ENCODE results near the gene CYP27C1.
"Not testable (repeated sequence)": the region's sequence is repeated elsewhere in the genome, so short reads cannot be mapped to it uniquely, and the experiment has no call there.

Gene CYP27C1

GRCh38 chr2:127226132-127226519, 6.0 kb upstream of the CYP27C1 start:
- TF ChIP-seq CTCF (IDR thresholded peaks at IDR 0.05; ENCODE audit: low read depth, low read length, poor library complexity, severe bottlenecking) = no peak
- TF ChIP-seq EZH2phosphoT487 (IDR thresholded peaks at IDR 0.05; ENCODE audit: borderline replicate concordance, low read length) = no peak
- H3K4me2 ChIP-seq (ENCODE audit: low read length) = no peak overlapping the region

GRCh38 chr2:127225186-127225960, 5.3 kb upstream of the CYP27C1 start:
- no peaks in the 10 kb centered on the region for H3K4me1 ChIP-seq (ENCODE audit: control insufficient read depth, low read length)
- no peaks in the 10 kb centered on the region for H3K9me2 ChIP-seq (replicated peaks; ENCODE audit: control insufficient read depth, low read length)

More at GRCh38 chr2:127226132-127226519, 6.0 kb upstream of the CYP27C1 start:
- Histone ChIP-seq H3K9me2 (replicated peaks; ENCODE audit: control insufficient read depth, low read length) (no peaks in the 10 kb centered on the region), H3K36me3 (ENCODE audit: control insufficient read depth, low read length) (no peaks in the 10 kb centered on the region), H3K9me3 (ENCODE audit: control insufficient read depth, insufficient read depth, low read length) (no peaks in the 10 kb centered on the region), H4K20me1 (ENCODE audit: control insufficient read depth, insufficient read depth, low read depth, low read length) (no peaks in the 10 kb centered on the region), H3K79me2 (ENCODE audit: control insufficient read depth, low read length) (no peaks in the 10 kb centered on the region), H3K4me1 (ENCODE audit: control insufficient read depth, low read length) (no peaks in the 10 kb centered on the region), H3K27ac (ENCODE audit: low read depth, low read length) (no peak overlapping the region), H3K27me3 (ENCODE audit: control insufficient read depth, low read length) (peaks cover 9% of the 10 kb centered on the region), H3K4me3 (ENCODE audit: low read length) (no peak overlapping the region), H3F3A (ENCODE audit: control insufficient read depth, insufficient read depth) (no peaks in the 10 kb centered on the region)

GRCh38 chr2:127224135-127224534, 4.0 kb upstream of the CYP27C1 start:
- not testable (repeated sequence) for H3K79me2 ChIP-seq (ENCODE audit: control insufficient read depth, low read length); H3K9me3 ChIP-seq (ENCODE audit: control insufficient read depth, insufficient read depth, low read length); H4K20me1 ChIP-seq (ENCODE audit: control insufficient read depth, insufficient read depth, low read depth, low read length); H3K27ac ChIP-seq (ENCODE audit: low read depth, low read length); H3K36me3 ChIP-seq (ENCODE audit: control insufficient read depth, low read length); H3K4me2 ChIP-seq (ENCODE audit: low read length); H3K4me1 ChIP-seq (ENCODE audit: control insufficient read depth, low read length); H3F3A ChIP-seq (ENCODE audit: control insufficient read depth, insufficient read depth); H3K9me2 ChIP-seq (replicated peaks; ENCODE audit: control insufficient read depth, low read length); H3K4me3 ChIP-seq (ENCODE audit: low read length)
- peaks cover 16% of the 10 kb centered on the region for H3K27me3 ChIP-seq (ENCODE audit: control insufficient read depth, low read length)

More at GRCh38 chr2:127225186-127225960, 5.3 kb upstream of the CYP27C1 start:
- no peaks in the 10 kb centered on the region for H3F3A ChIP-seq (ENCODE audit: control insufficient read depth, insufficient read depth)
- peaks cover 14% of the 10 kb centered on the region for H3K27me3 ChIP-seq (ENCODE audit: control insufficient read depth, low read length)
- TF ChIP-seq EZH2phosphoT487 (IDR thresholded peaks at IDR 0.05; ENCODE audit: borderline replicate concordance, low read length) = no peak
- no peak for TF ChIP-seq CTCF (IDR thresholded peaks at IDR 0.05; ENCODE audit: low read depth, low read length, poor library complexity, severe bottlenecking)
- H3K9me3 ChIP-seq (ENCODE audit: control insufficient read depth, insufficient read depth, low read length) = no peaks in the 10 kb centered on the region
- H3K36me3 ChIP-seq (ENCODE audit: control insufficient read depth, low read length) = no peaks in the 10 kb centered on the region
- H4K20me1 ChIP-seq (ENCODE audit: control insufficient read depth, insufficient read depth, low read depth, low read length) = no peaks in the 10 kb centered on the region
- H3K27ac ChIP-seq (ENCODE audit: low read depth, low read length) = no peak overlapping the region
- H3K79me2 ChIP-seq (ENCODE audit: control insufficient read depth, low read length) = no peaks in the 10 kb centered on the region
- H3K4me3 ChIP-seq (ENCODE audit: low read length) = no peak overlapping the region
- H3K4me2 ChIP-seq (ENCODE audit: low read length) = no peak overlapping the region

DNA sequence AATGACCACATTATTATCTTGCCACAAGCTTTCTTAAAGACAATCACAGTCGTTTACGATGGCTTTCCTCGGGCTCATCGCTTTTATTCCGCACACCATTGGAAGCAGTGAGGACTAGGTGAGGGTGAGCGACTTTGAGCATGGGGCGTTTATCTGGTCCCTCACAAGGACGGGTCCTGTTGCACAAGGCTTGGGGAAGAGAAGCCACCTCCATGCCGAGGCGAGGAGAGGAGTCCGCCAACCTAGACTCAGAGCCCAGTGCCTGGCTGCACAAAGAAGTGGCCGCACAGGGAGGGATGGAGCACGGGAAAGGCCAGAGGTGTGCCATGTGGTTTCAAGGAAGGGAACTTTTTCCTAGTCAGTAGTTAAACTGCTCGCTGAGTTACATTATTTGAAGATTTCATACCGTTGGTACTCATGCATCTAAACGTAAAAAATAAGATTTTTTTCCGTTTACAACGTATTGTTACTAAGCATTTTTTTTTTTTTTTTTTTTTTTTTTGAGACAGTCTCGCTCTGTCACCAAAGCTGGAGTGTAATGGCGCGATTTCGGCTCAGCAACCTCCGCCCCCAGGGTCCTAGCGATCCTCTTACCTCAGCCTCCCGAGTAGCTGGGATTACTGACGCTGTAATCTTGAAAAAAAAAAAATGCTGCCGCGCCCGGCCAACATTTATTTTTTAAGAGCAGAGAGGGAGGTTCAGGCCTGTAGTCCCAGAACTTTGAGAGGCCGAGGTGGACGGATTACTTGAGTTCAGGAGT, 849 bp upstream of the CYP27C1 start:
- Histone ChIP-seq H3K36me3 (ENCODE audit: control insufficient read depth, low read length) (no peaks in the 10 kb centered on the region), H3K27me3 (ENCODE audit: control insufficient read depth, low read length) (peaks cover 26% of the 10 kb centered on the region), H3K4me2 (ENCODE audit: low read length) (no peak overlapping the region), H3K79me2 (ENCODE audit: control insufficient read depth, low read length) (no peaks in the 10 kb centered on the region), H3F3A (ENCODE audit: control insufficient read depth, insufficient read depth) (no peaks in the 10 kb centered on the region), H3K9me3 (ENCODE audit: control insufficient read depth, insufficient read depth, low read length) (peaks cover 10% of the 10 kb centered on the region), H3K9me2 (replicated peaks; ENCODE audit: control insufficient read depth, low read length) (no peaks in the 10 kb centered on the region), H3K4me1 (ENCODE audit: control insufficient read depth, low read length) (no peaks in the 10 kb centered on the region), H4K20me1 (ENCODE audit: control insufficient read depth, insufficient read depth, low read depth, low read length) (no peaks in the 10 kb centered on the region), H3K4me3 (ENCODE audit: low read length) (no peak overlapping the region), H3K27ac (ENCODE audit: low read depth, low read length) (no peak overlapping the region)
- TF ChIP-seq CTCF (IDR thresholded peaks at IDR 0.05; ENCODE audit: low read depth, low read length, poor library complexity, severe bottlenecking) (no peak), EZH2phosphoT487 (IDR thresholded peaks at IDR 0.05; ENCODE audit: borderline replicate concordance, low read length) (no peak)
